DOHH2 (cell line): Measurements from ENCODE around the gene HRH4.

ENCODE experiments used
- CTCF ChIP-seq: fragments of 200-600 bp; sonication (generic); IDR thresholded peaks from one replicate; pipeline ENCODE4 v1.5.1; 2014; ENCODE audit warnings: antibody characterized with exemption, mild to moderate bottlenecking, low read depth, low read length; ENCODE audit not compliant: poor library complexity, severe bottlenecking
- EZH2phosphoT487 ChIP-seq: fragments of 200-600 bp; sonication (generic); IDR thresholded peaks from 2 replicates; pipeline ENCODE4 v1.6.1; 2017; ENCODE audit warnings: borderline replicate concordance, mild to moderate bottlenecking, antibody characterized with exemption, low read length, moderate library complexity, mixed read lengths

DNA sequence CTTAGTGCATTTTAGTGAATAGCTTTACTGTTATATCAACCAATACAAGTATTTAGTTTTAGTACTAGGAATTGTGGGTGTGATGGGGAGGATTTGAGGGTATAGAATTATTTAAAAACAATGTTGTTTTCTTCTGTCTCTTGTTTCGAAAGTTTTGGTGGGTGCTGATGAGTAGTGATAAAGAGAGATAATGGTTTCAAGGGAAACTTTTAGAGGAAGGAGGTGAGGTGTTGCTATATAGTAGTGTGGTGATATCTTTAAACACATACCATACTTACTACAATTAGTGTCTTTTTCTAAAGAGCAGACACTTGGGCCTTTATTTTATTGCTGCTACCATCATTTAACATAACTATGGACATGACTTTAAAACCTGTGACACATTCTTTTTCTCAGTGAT, 23.5 kb upstream of the HRH4 start:
- TF ChIP-seq CTCF: no peak
- TF ChIP-seq EZH2phosphoT487: no peak
